Measurements from ENCODE around the gene CELF4.

Gene CELF4

DNA sequence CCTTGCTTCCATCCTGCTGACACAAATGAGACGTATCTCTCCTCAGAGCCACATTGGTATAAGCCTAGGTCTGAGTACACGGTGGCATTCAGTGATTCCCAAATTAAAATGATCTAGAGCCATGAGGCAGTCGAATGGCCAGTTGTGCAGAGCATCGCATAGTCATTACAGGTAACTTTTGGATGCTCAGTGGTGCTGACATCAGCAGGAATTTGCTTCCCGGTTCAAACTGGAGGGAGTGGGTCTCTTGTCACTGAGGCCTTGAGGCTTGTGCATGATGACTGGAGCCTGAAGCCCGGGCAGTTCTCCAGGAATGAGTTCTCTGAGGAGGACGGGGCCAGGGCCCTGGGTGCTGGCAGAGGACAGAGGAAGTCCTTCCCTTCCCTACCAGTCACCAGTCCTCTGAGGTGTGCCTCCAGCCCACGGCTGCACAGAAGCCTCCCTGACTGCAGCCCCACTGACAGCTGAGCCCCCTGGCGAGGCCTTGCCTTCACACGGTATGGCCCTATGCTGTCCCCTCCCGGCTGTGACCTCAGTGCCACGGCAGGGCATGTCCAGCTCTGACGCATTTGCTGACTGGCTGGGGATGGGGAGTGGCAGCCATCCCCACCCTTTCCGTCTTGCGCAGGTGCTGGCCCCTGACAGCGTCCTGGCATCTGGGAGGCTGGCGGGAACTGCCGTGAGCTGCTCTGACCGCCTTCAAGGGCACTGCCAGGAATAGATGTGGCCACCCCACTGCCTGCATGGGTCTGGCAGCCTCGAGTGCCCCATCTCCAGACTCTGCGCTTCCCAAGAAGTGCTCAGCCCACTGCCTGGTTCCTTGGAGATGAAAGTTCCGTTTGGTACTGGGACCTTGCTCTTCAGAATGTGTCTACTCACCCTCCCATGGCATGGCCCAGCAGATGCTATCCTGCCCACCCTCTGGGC, 117.4 kb downstream of the CELF4 start:
- Histone ChIP-seq H3K27me3 (ENCODE audit: control insufficient read depth, insufficient read depth, low read length) (no peaks in the 10 kb centered on the region), H3K4me1 (ENCODE audit: control insufficient read depth, insufficient read depth, low read length) (peaks cover 12% of the 10 kb centered on the region), H3K4me3 (ENCODE audit: low read length) (no peak overlapping the region), H3K27ac (ENCODE audit: low read length) (no peak overlapping the region), H3K36me3 (ENCODE audit: control insufficient read depth, insufficient read depth, low read length) (no peaks in the 10 kb centered on the region), H3K9me3 (ENCODE audit: control insufficient read depth, insufficient read depth, low read length) (no peaks in the 10 kb centered on the region)
- DNase-seq (ENCODE audit: low read depth, low spot score) = no peak
- WGBS (ENCODE audit: insufficient coverage, insufficient read length) = no CpG with 5 or more reads among the region's 22 CpGs

DNA sequence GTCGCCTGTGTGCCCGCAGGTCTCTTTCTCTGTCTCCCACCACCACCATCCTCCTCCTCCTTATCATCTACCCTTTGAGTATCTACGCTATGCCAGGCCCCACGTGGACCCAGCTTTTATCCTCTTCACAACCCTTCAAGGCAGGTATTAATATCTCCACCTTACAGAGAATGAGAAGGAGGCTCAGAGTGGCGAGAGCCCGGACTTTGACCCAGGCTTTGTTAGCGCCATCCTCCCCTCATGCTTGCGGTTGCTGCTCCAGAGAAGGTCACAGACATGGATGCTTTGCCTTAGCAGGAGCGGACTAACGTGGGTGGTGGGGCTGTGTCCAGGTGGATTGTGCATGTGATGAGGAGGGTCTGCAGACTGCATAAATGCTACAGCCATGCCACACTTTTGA, 119.8 kb downstream of the CELF4 start:
- Histone ChIP-seq H3K9me3 (ENCODE audit: control insufficient read depth, insufficient read depth, low read length) (no peaks in the 10 kb centered on the region), H3K36me3 (ENCODE audit: control insufficient read depth, insufficient read depth, low read length) (no peaks in the 10 kb centered on the region), H3K27me3 (ENCODE audit: control insufficient read depth, insufficient read depth, low read length) (no peaks in the 10 kb centered on the region), H3K4me1 (ENCODE audit: control insufficient read depth, insufficient read depth, low read length) (peaks cover 8% of the 10 kb centered on the region; the same call in 1 of the 2 replicates), H3K27ac (ENCODE audit: low read length) (no peak overlapping the region), H3K4me3 (ENCODE audit: low read length) (no peak overlapping the region)
- WGBS (ENCODE audit: insufficient coverage, insufficient read length) = no CpG with 5 or more reads among the region's 10 CpGs
- DNase-seq (ENCODE audit: low read depth, low spot score) = no peak

DNA sequence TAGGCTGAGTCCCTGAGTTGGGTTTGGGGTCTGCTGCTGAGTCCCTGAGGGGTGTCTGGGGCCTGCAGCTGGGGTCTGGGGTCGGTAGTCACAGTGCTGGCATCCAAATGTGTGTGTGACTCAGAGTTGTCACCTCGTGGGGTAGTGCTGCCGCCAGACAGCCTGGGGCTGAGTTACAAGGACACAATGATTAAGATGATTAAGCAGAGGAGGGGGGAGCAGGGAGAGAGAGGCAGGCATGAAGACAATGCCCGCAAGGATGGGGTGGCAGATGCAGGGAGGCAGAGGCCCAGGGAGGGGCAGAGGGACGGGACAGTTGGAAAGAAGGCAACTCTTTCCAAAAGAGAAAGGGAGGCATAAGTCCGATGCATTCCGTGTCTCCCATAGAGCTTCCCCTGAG, 120.2 kb downstream of the CELF4 start:
- no CpG with 5 or more reads among the region's 7 CpGs for WGBS (ENCODE audit: insufficient coverage, insufficient read length)
- Histone ChIP-seq H3K27ac (ENCODE audit: low read length) (no peak overlapping the region), H3K9me3 (ENCODE audit: control insufficient read depth, insufficient read depth, low read length) (no peaks in the 10 kb centered on the region), H3K36me3 (ENCODE audit: control insufficient read depth, insufficient read depth, low read length) (no peaks in the 10 kb centered on the region), H3K4me1 (ENCODE audit: control insufficient read depth, insufficient read depth, low read length) (peaks cover 3% of the 10 kb centered on the region; the same call in 1 of the 2 replicates), H3K27me3 (ENCODE audit: control insufficient read depth, insufficient read depth, low read length) (no peaks in the 10 kb centered on the region), H3K4me3 (ENCODE audit: low read length) (no peak overlapping the region)
- no peak for DNase-seq (ENCODE audit: low read depth, low spot score)

DNA sequence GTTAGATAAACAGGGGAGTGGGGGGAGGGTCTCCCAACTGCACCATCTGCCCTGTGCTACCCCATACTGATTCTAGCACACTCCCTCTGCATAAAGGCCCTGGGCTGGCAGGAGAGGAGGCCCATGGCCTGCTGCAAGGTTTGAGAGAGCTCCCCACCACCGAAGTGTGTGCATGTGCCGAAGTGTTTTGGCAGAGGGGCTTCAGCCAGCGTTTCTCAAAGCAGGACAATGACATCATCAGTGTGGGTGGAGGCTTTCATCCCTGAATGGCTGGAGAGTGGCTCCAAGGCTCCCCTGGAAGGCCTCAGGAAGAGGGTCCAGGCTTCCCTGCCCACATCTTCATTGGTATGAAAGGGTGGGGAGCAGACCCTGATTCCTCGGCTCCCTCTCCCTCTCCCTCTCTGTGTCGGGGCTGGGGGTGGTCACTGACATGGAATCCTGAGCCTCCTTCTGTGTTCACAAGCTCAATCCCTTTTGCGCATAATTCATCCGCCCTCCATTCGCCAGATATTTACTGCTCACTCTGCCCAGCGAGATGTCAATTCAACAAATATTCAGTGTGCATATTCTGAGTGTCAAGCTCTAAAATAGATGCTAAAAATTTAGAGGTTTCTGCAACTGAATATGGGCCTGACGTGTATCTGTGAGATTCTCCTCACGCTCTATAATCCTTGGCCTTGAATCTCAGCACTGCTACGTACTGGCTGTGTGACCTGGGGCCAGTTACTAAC, 122.1 kb downstream of the CELF4 start:
- no peaks in the 10 kb centered on the region for H3K9me3 ChIP-seq (ENCODE audit: control insufficient read depth, insufficient read depth, low read length)
- H3K4me1 ChIP-seq (ENCODE audit: control insufficient read depth, insufficient read depth, low read length) = peaks cover 3% of the 10 kb centered on the region; the same call in 1 of the 2 replicates
- DNase-seq (ENCODE audit: low read depth, low spot score) = no peak
- no peaks in the 10 kb centered on the region for H3K36me3 ChIP-seq (ENCODE audit: control insufficient read depth, insufficient read depth, low read length)
- H3K27me3 ChIP-seq (ENCODE audit: control insufficient read depth, insufficient read depth, low read length) = no peaks in the 10 kb centered on the region
- H3K4me3 ChIP-seq (ENCODE audit: low read length) = no peak overlapping the region
- no CpG with 5 or more reads among the region's 12 CpGs for WGBS (ENCODE audit: insufficient coverage, insufficient read length)
- no peak overlapping the region for H3K27ac ChIP-seq (ENCODE audit: low read length)

DNA sequence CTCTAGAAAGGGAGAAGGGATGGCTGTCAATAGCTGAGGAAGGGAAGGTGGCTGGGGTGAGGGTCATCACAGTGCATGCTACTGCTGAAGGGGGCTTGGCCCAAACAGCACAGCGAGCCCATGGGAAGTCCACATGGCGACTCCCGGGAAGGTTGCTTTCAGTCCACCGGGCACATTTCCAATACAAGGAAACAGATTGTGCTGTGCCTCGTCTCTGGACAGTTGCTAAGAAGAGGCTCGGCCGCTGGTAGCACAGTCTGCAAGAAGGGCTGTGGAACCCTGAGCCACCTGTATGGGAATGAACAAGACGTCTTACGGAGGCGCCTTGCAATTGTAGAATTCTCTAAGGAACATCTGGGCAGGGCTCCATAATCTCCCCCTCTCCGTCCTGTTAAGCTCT, 123.1 kb downstream of the CELF4 start:
- Histone ChIP-seq H3K4me1 (ENCODE audit: control insufficient read depth, insufficient read depth, low read length) (peaks cover 3% of the 10 kb centered on the region; the same call in 1 of the 2 replicates), H3K9me3 (ENCODE audit: control insufficient read depth, insufficient read depth, low read length) (no peaks in the 10 kb centered on the region), H3K4me3 (ENCODE audit: low read length) (no peak overlapping the region), H3K36me3 (ENCODE audit: control insufficient read depth, insufficient read depth, low read length) (no peaks in the 10 kb centered on the region), H3K27ac (ENCODE audit: low read length) (no peak overlapping the region), H3K27me3 (ENCODE audit: control insufficient read depth, insufficient read depth, low read length) (no peaks in the 10 kb centered on the region)
- no peak for DNase-seq (ENCODE audit: low read depth, low spot score)
- no CpG with 5 or more reads among the region's 11 CpGs for WGBS (ENCODE audit: insufficient coverage, insufficient read length)

DNA sequence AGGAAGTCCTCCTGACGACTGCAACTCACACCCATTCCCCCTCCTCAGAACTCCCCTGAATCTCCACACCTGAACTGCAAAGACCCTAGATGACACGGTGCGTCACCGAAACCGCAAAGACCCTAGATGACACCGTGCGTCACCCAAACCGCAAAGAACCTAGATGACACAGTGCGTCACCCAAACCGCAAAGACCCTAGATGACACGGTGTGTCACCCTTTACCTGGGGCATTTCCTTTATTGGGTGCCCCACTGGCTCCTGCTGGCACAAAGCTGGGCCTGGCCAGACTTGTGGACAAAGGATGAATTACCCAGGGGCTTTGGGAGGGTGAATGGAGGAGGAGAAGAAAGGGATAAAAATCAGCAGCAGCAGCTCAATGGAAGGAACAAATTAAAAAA, 123.8 kb downstream of the CELF4 start:
- WGBS (ENCODE audit: insufficient coverage, insufficient read length) = no CpG with 5 or more reads among the region's 11 CpGs
- H3K4me3 ChIP-seq (ENCODE audit: low read length) = no peak overlapping the region
- no peak for DNase-seq (ENCODE audit: low read depth, low spot score)
- H3K27ac ChIP-seq (ENCODE audit: low read length) = no peak overlapping the region
- H3K36me3 ChIP-seq (ENCODE audit: control insufficient read depth, insufficient read depth, low read length) = no peaks in the 10 kb centered on the region
- H3K9me3 ChIP-seq (ENCODE audit: control insufficient read depth, insufficient read depth, low read length) = no peaks in the 10 kb centered on the region
- H3K27me3 ChIP-seq (ENCODE audit: control insufficient read depth, insufficient read depth, low read length) = no peaks in the 10 kb centered on the region
- peaks cover 3% of the 10 kb centered on the region; the same call in 1 of the 2 replicates for H3K4me1 ChIP-seq (ENCODE audit: control insufficient read depth, insufficient read depth, low read length)

DNA sequence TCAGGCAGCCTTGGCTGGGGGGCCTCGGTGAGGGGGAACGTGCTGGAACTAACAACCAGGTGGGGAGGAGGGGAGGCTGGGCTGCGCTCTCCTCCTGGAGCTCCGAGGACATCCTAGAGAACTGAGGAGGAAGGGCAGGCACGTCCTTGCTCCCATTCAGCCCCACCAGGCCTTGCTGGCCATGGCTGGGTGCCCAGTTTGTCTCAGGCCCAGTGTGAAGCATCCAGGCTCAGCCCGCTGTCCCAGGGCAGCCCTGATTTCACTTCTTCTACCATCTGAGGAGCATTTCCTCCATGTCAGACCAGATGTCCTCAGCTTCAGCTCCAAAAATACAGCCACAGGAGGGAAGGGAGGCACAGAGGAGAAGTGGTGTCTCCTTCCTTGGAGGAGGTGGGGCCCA, 125.4 kb downstream of the CELF4 start:
- H3K36me3 ChIP-seq (ENCODE audit: control insufficient read depth, insufficient read depth, low read length) = no peaks in the 10 kb centered on the region
- no peak overlapping the region for H3K27ac ChIP-seq (ENCODE audit: low read length)
- H3K27me3 ChIP-seq (ENCODE audit: control insufficient read depth, insufficient read depth, low read length) = no peaks in the 10 kb centered on the region
- WGBS (ENCODE audit: insufficient coverage, insufficient read length) = no CpG with 5 or more reads among the region's 6 CpGs
- H3K4me1 ChIP-seq (ENCODE audit: control insufficient read depth, insufficient read depth, low read length) = peaks cover 3% of the 10 kb centered on the region; the same call in 1 of the 2 replicates
- DNase-seq (ENCODE audit: low read depth, low spot score) = no peak
- no peak overlapping the region for H3K4me3 ChIP-seq (ENCODE audit: low read length)
- H3K9me3 ChIP-seq (ENCODE audit: control insufficient read depth, insufficient read depth, low read length) = no peaks in the 10 kb centered on the region

DNA sequence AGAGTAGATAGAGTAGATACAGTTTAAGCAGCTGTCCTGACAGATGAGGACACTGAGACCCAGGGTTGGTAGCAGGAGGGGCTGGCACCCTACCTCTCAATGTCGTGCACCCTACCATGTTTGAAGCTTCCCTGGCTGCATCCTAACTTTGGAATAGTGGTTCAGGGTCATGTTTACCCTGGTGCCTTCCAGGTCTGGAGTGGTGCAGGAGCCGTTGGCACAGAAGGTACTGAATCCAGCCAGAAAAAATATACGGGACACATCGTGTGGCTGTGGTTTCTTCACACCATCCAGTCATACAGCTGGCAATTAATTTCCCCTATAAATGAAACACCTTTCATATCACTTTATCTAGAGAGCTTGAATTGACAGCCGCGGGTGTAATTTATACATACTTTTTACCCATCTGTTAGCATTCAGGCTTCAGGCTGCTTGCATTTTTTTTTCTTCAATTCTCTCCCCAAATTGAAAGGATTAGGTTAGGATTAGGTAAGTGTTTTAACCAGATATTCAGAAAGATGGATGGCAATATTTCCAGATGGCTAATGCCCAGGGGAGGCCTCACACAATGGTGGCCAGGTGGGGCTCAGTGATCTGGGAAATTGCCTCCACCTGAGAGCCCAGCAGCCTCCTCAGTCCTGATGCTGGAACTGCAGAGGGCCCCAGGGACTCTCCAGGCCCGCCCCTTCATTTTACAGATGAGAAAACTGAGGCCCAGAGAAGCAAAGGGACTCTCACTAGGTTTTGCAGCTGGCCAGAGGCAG, 127.0 kb downstream of the CELF4 start:
- peaks cover 1% of the 10 kb centered on the region; the same call in 1 of the 2 replicates for H3K4me1 ChIP-seq (ENCODE audit: control insufficient read depth, insufficient read depth, low read length)
- no peaks in the 10 kb centered on the region for H3K36me3 ChIP-seq (ENCODE audit: control insufficient read depth, insufficient read depth, low read length)
- H3K27ac ChIP-seq (ENCODE audit: low read length) = no peak overlapping the region
- no peak overlapping the region for H3K4me3 ChIP-seq (ENCODE audit: low read length)
- no peaks in the 10 kb centered on the region for H3K27me3 ChIP-seq (ENCODE audit: control insufficient read depth, insufficient read depth, low read length)
- no CpG with 5 or more reads among the region's 7 CpGs for WGBS (ENCODE audit: insufficient coverage, insufficient read length)
- H3K9me3 ChIP-seq (ENCODE audit: control insufficient read depth, insufficient read depth, low read length) = no peaks in the 10 kb centered on the region
- no peak for DNase-seq (ENCODE audit: low read depth, low spot score)

DNA sequence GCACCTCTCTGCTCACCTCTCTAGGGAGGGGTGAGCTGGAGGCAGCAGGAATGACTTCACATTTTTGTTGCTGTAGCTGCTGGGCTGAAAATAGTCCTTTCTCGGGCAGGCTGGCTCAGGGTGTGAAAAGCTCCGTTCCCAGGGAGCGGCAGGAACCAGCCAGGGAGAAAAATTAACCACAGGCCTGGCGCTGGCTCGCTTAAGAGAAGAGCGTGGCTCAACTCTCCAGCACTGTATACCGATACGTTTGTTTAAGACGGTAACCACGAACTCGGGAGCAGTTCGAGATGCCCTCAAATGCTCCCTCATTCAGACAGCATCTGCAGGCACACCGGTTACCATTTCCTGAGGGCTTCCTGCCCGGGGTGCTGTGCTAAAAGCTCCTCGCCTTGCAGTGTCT, 129.6 kb downstream of the CELF4 start:
- H3K9me3 ChIP-seq (ENCODE audit: control insufficient read depth, insufficient read depth, low read length) = no peaks in the 10 kb centered on the region
- H3K4me3 ChIP-seq (ENCODE audit: low read length) = no peak overlapping the region
- H3K4me1 ChIP-seq (ENCODE audit: control insufficient read depth, insufficient read depth, low read length) = no peaks in the 10 kb centered on the region
- no peak for DNase-seq (ENCODE audit: low read depth, low spot score)
- no peaks in the 10 kb centered on the region for H3K27me3 ChIP-seq (ENCODE audit: control insufficient read depth, insufficient read depth, low read length)
- WGBS (ENCODE audit: insufficient coverage, insufficient read length) = no CpG with 5 or more reads among the region's 15 CpGs
- H3K27ac ChIP-seq (ENCODE audit: low read length) = no peak overlapping the region
- H3K36me3 ChIP-seq (ENCODE audit: control insufficient read depth, insufficient read depth, low read length) = no peaks in the 10 kb centered on the region
